PC-3 (cell line): Measurements from ENCODE around the gene ZFHX2. TPM values are rescaled to one million over a fixed set of nuclear protein-coding genes. Genes with fewer than 3 reads are reported as not detected.

Experiments used
- ATAC-seq: fragments of 200-7000 bp; cut with Tn5 transposase; 2 replicates; pipeline ENCODE4 v1.9.1; 2020; ENCODE audit warnings: mild to moderate bottlenecking, moderate library complexity
- BruUV-seq: library from RNA; stranded (reverse); fragments of 400-500 nt; replicated peaks from 2 replicates; lab custom pipeline; 2021; lab: Mats Ljungman, UMichigan
- CTCF ChIA-PET: fragments of 300-600 bp; sonication (Branson Sonifier 250); formaldehyde crosslinking; loops from one replicate; lab custom pipeline; 2022; ENCODE audit warnings: antibody characterized with exemption; lab: Charles Lee
- POLR2A ChIA-PET: fragments of 300-600 bp; sonication (Branson Sonifier 250); formaldehyde crosslinking; loops from one replicate; lab custom pipeline; 2022; ENCODE audit warnings: antibody characterized with exemption; ENCODE audit not compliant: unreplicated experiment; lab: Charles Lee
- DNase-seq: peaks from one replicate; pipeline ENCODE4 v3.0.0-alpha.2; 2015
- H2AFZ ChIP-seq: fragments of 300-600 bp; sonication (generic); 2 replicates; pipeline ENCODE4 v1.6.0; 2016; ENCODE audit warnings: antibody characterized with exemption, low read length
- H3F3A ChIP-seq: fragments of 300-600 bp; sonication (generic); one replicate; pipeline ENCODE4 v1.6.0; 2017; ENCODE audit warnings: antibody characterized with exemption, low read length, control low read depth, mild to moderate bottlenecking; ENCODE audit not compliant: unreplicated experiment
- H3K27ac ChIP-seq: fragments of 300-600 bp; sonication (generic); 2 replicates; pipeline ENCODE4 v1.5.1; 2016; ENCODE audit warnings: mild to moderate bottlenecking, low read length
- H3K27me3 ChIP-seq: fragments of 300-600 bp; sonication (generic); 2 replicates; pipeline ENCODE4 v1.6.1; 2016; ENCODE audit warnings: low read length, mixed read lengths
- H3K36me3 ChIP-seq: fragments of 300-600 bp; sonication (generic); 2 replicates; pipeline ENCODE4 v1.6.1; 2016; ENCODE audit warnings: low read depth, mixed run types, low read length, mixed read lengths
- H3K4me1 ChIP-seq: fragments of 300-600 bp; sonication (generic); 2 replicates; pipeline ENCODE4 v1.5.1; 2016; ENCODE audit warnings: low read length; ENCODE audit not compliant: insufficient read depth
- H3K4me2 ChIP-seq: fragments of 300-600 bp; sonication (generic); 2 replicates; pipeline ENCODE4 v1.6.0; 2016; ENCODE audit warnings: low read length
- H3K4me3 ChIP-seq: fragments of 300-600 bp; sonication (generic); 2 replicates; pipeline ENCODE4 v1.5.1; 2016; ENCODE audit warnings: mild to moderate bottlenecking, low read length, mixed read lengths
- H3K79me2 ChIP-seq: fragments of 300-600 bp; sonication (generic); 2 replicates; pipeline ENCODE4 v1.6.1; 2017; ENCODE audit warnings: low read length, mixed read lengths
- H3K9ac ChIP-seq: fragments of 300-600 bp; sonication (generic); 2 replicates; pipeline ENCODE4 v1.6.0; 2016; ENCODE audit warnings: mild to moderate bottlenecking, low read length
- H3K9me2 ChIP-seq: fragments of 300-600 bp; sonication (generic); replicated peaks from 2 replicates; pipeline ENCODE4 v1.6.1; 2016; ENCODE audit warnings: mixed run types, low read length, mixed read lengths
- H3K9me3 ChIP-seq: fragments of 300-600 bp; sonication (generic); 2 replicates; pipeline ENCODE4 v1.6.1; 2016; ENCODE audit warnings: low read length, mixed read lengths
- H4K20me1 ChIP-seq: fragments of 300-600 bp; sonication (generic); 2 replicates; pipeline ENCODE4 v1.6.1; 2016; ENCODE audit warnings: low read length, mixed read lengths
- EZH2 ChIP-seq: fragments of 300-600 bp; sonication (generic); IDR thresholded peaks from one replicate; pipeline ENCODE4 v1.6.1; 2017; ENCODE audit warnings: antibody characterized with exemption, mild to moderate bottlenecking, low read length; ENCODE audit not compliant: unreplicated experiment
- EZH2phosphoT487 ChIP-seq: fragments of 300-600 bp; sonication (generic); IDR thresholded peaks from 2 replicates; pipeline ENCODE4 v1.6.1; 2018; ENCODE audit warnings: mild to moderate bottlenecking, antibody characterized with exemption, low read length, borderline replicate concordance
- intact Hi-C: fragments of 100-400 bp; cut with micrococcal nuclease; formaldehyde crosslinking; loops from 2 replicates; pipeline ENCODE4 v1.9.0; 2023
- total RNA-seq: library from RNA; depleted of rRNA; stranded (reverse); fragments of >200 nt; gene quantifications from 2 replicates; pipeline ENCODE4 v1.2.3, GENCODE V29; 2014
- TF ChIP-seq, protein P1 (sequence below): fragments of 300-600 bp; sonication (generic); conservative IDR thresholded peaks from 2 replicates; pipeline ENCODE4 v1.5.1; 2017; ENCODE audit warnings: antibody characterized with exemption, low read depth, mild to moderate bottlenecking, low read length

ZFHX2 gene
- total RNA-seq, 1 experiment from 2014 or later = 0.55 TPM

DNA sequence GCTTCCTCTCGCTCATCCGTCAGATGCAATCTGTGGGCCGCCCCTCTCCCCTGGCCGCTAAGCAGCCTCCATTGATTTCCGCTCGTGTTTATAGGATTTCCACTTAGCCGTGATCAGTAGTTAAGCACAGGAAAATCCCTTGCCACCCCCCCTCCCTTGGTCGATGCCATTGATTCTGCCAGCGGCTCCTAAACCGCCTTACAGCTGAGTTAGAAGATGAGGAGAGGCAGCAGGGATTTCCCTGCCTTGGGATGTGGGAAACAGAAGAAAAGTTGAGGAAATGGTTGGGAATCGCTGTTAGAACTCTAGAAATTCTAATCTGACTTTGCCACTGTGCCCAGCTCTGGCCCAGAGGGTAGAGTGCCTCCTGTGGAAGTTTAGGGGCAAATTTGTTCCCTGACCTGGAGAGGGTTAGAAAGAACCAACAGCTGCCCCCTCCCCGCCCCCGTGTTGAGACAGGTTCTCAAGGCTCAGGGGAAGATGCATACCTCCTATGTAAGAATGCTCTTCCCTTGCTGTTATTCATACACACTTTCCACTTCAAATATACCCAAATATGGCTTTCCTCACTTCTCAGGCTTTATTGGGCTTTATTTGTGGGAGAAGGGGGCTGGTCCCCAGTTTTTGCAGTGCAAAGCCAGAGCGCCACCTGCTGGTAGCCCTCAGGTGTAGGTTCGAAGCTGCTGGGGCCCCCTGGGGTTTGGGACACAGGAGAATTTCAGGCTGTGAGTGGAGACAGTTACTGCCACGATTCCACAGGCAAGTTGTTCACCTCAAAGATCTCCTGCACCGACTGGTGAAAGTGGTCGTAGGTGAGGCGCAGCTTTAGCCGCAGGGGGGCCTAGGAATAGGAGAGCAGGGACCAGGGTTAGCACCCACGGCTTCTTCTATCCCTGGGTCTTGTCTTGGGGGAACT, 7.7 kb upstream of the ZFHX2 start:
- ATAC-seq = no peak
- Histone ChIP-seq H3K27me3 (no peaks in the 10 kb centered on the region), H3F3A (no peaks in the 10 kb centered on the region), H2AFZ (no peak overlapping the region), H3K4me1 (peaks cover 32% of the 10 kb centered on the region), H3K9ac (no peak overlapping the region), H3K36me3 (peaks cover 11% of the 10 kb centered on the region), H3K4me3 (no peak overlapping the region), H4K20me1 (no peaks in the 10 kb centered on the region), H3K9me3 (no peaks in the 10 kb centered on the region), H3K27ac (no peak overlapping the region), H3K9me2 (no peaks in the 10 kb centered on the region), H3K79me2 (peaks cover 26% of the 10 kb centered on the region), H3K4me2 (no peak overlapping the region)
- ChIA-PET CTCF (interaction anchor here (1.3 kb wide), 1 partner anchor 81 kb away, joined by 4 read pairs; no protein-coding TSS in a partner anchor), POLR2A (no interaction called here)
- intact Hi-C loops = loop anchor here (10.0 kb wide), 1 partner anchor 484 kb away; no protein-coding TSS in a partner anchor
- no TSS peak for BruUV-seq
- peak; percentile 48 for DNase-seq
- TF ChIP-seq, protein P1, sequence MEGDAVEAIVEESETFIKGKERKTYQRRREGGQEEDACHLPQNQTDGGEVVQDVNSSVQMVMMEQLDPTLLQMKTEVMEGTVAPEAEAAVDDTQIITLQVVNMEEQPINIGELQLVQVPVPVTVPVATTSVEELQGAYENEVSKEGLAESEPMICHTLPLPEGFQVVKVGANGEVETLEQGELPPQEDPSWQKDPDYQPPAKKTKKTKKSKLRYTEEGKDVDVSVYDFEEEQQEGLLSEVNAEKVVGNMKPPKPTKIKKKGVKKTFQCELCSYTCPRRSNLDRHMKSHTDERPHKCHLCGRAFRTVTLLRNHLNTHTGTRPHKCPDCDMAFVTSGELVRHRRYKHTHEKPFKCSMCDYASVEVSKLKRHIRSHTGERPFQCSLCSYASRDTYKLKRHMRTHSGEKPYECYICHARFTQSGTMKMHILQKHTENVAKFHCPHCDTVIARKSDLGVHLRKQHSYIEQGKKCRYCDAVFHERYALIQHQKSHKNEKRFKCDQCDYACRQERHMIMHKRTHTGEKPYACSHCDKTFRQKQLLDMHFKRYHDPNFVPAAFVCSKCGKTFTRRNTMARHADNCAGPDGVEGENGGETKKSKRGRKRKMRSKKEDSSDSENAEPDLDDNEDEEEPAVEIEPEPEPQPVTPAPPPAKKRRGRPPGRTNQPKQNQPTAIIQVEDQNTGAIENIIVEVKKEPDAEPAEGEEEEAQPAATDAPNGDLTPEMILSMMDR = peak; percentile 98
- TF ChIP-seq EZH2 = no peak

DNA sequence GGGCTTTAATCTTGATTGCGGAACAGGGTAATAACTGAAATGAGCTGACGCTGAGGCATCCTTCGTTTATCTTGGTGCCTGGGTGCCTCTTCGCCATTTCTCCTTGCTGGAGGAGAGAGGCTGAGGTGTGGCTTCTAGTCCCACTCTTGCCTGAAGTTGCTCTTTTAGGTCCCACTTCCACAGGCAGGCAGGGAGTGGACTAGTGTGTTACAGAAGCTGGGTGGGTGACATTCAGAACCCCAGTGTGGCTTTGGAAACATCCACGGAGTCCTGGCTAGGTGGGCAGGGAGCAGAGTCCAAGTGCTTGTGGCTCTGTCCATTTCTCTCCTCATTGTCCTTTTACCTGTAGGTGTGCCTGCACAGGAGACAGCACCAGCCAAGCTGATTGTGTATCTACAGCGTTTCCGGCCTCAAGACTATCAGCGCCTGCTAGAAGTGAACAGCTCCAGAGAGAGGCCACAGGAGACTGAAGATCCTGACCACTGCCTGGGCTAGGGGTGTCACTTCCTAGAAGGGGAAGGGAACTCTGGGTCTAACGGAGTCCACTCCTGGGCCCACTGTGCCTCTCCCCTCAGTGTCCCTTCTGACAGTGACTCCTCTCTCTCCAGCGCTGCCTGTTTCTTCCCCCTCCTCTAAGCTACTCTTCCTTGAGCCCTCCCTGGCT, 6.9 kb upstream of the ZFHX2 start:
- CTCF ChIA-PET = no interaction called here
- no peaks in the 10 kb centered on the region for H3K27me3 ChIP-seq
- TF ChIP-seq EZH2phosphoT487 = no peak
- TF ChIP-seq, protein P1 = no peak
- TF ChIP-seq EZH2 = no peak
- peak overlapping the region; percentile 92; the same call in 1 of the 2 replicates for H3K4me2 ChIP-seq
- H3K36me3 ChIP-seq = peaks cover 9% of the 10 kb centered on the region; the same call in 1 of the 2 replicates
- peaks cover 26% of the 10 kb centered on the region for H3K79me2 ChIP-seq
- ATAC-seq = no peak
- intact Hi-C loops = loop anchor here (10.0 kb wide), 1 partner anchor 484 kb away; no protein-coding TSS in a partner anchor
- no peak for DNase-seq
- no peak overlapping the region; the same call in 1 of the 2 replicates for H3K4me3 ChIP-seq
- no peaks in the 10 kb centered on the region for H3K9me3 ChIP-seq
- no peaks in the 10 kb centered on the region for H4K20me1 ChIP-seq
- H3K9me2 ChIP-seq = no peaks in the 10 kb centered on the region
- H3F3A ChIP-seq = no peaks in the 10 kb centered on the region
- POLR2A ChIA-PET = no interaction called here
- no peak overlapping the region for H3K9ac ChIP-seq
- H3K27ac ChIP-seq = no peak overlapping the region
- H2AFZ ChIP-seq = no peak overlapping the region
- BruUV-seq = no TSS peak
- peaks cover 32% of the 10 kb centered on the region for H3K4me1 ChIP-seq
